GM12878 (cell line): ENCODE measurements around the gene PIK3R5. TPM values are rescaled to one million over a fixed set of nuclear protein-coding genes. Genes with fewer than 3 reads are reported as not detected.
A peak's percentile ranks its signal among the peaks of the same experiment; 100 is the strongest.

Source experiments
- ATF3 ChIP-seq: IDR thresholded peaks from 2 replicates; pipeline ENCODE4 v1.6.1; 2011; ENCODE audit warnings: low read depth, mild to moderate bottlenecking, low read length, moderate library complexity, borderline replicate concordance; ENCODE audit errors: extremely low read depth
- BACH1 ChIP-seq: fragments of 450-650 bp; IDR thresholded peaks from 2 replicates; pipeline ENCODE4 v1.6.1; 2017; ENCODE audit warnings: mild to moderate bottlenecking, borderline replicate concordance
- BHLHE40 ChIP-seq, 2 experiments: fragments of 450-650 bp in 1 of 2; IDR thresholded peaks; 2 replicates each; pipeline ENCODE4 v1.6.1; 2011 to 2017; ENCODE audit warnings: low read depth in 2 of 2, borderline replicate concordance in 1 of 2, improper control_type of control experiment in 1 of 2, low read length in 1 of 2, mild to moderate bottlenecking in 1 of 2
- CBFB ChIP-seq: IDR thresholded peaks from 2 replicates; pipeline ENCODE4 v1.6.1; 2016; ENCODE audit warnings: antibody characterized with exemption, low read depth
- CHD1 ChIP-seq: IDR thresholded peaks from 2 replicates; pipeline ENCODE4 v1.6.1; 2012; ENCODE audit warnings: low read depth, low read length, improper control_type of control experiment
- CREB1 ChIP-seq: IDR thresholded peaks from 2 replicates; pipeline ENCODE4 v1.6.1; 2012; ENCODE audit warnings: low read depth, mild to moderate bottlenecking, inconsistent platforms
- DPF2 ChIP-seq: fragments of 450-650 bp; IDR thresholded peaks from 2 replicates; pipeline ENCODE4 v1.6.1; 2017; ENCODE audit warnings: mild to moderate bottlenecking
- ELK1 ChIP-seq: IDR thresholded peaks from 2 replicates; pipeline ENCODE4 v1.6.1; 2012; ENCODE audit warnings: low read depth, low read length, improper control_type of control experiment
- KLF5 ChIP-seq: fragments of 450-650 bp; IDR thresholded peaks from 2 replicates; pipeline ENCODE4 v1.6.1; 2014; ENCODE audit warnings: mild to moderate bottlenecking; ENCODE audit not compliant: partially characterized antibody
- MAX ChIP-seq: IDR thresholded peaks from 2 replicates; pipeline ENCODE4 v1.6.1; 2012; ENCODE audit warnings: low read depth, low read length, improper control_type of control experiment
- MEF2B ChIP-seq: fragments of 450-650 bp; IDR thresholded peaks from 2 replicates; pipeline ENCODE4 v1.6.1; 2018; ENCODE audit warnings: mild to moderate bottlenecking, moderate library complexity; ENCODE audit not compliant: partially characterized antibody, poor library complexity, severe bottlenecking
- MLLT1 ChIP-seq: fragments of 450-650 bp; IDR thresholded peaks from 2 replicates; pipeline ENCODE4 v1.6.1; 2016; ENCODE audit warnings: mild to moderate bottlenecking
- MXI1 ChIP-seq: fragments of 150-350 bp; IDR thresholded peaks from 2 replicates; pipeline ENCODE4 v1.6.1; 2011; ENCODE audit warnings: low read depth, mild to moderate bottlenecking, inconsistent platforms, low read length, improper control_type of control experiment
- NFXL1 ChIP-seq: fragments of 450-650 bp; IDR thresholded peaks from 2 replicates; pipeline ENCODE4 v1.6.1; 2017; ENCODE audit warnings: antibody characterized with exemption, mild to moderate bottlenecking, borderline replicate concordance
- PML ChIP-seq: IDR thresholded peaks from 2 replicates; pipeline ENCODE4 v1.6.1; 2012; ENCODE audit warnings: low read length, inconsistent platforms
- POLR2A ChIP-seq: IDR thresholded peaks from 2 replicates; pipeline ENCODE4 v1.6.1; 2011; ENCODE audit warnings: low read depth, mild to moderate bottlenecking, low read length
- POLR2AphosphoS2 ChIP-seq: IDR thresholded peaks from 2 replicates; pipeline ENCODE4 v1.6.1; 2011; ENCODE audit warnings: low read depth, mild to moderate bottlenecking, low read length, improper control_type of control experiment, moderate library complexity
- POLR2AphosphoS5 ChIP-seq: IDR thresholded peaks from 2 replicates; pipeline ENCODE4 v1.6.1; 2011; ENCODE audit warnings: mild to moderate bottlenecking, low read length, inconsistent platforms
- POU2F2 ChIP-seq: IDR thresholded peaks from 3 replicates; pipeline ENCODE4 v1.6.1; 2011; ENCODE audit warnings: low read depth, mild to moderate bottlenecking, low read length, borderline replicate concordance
- TAF1 ChIP-seq: IDR thresholded peaks from 2 replicates; pipeline ENCODE4 v1.6.1; 2011; ENCODE audit warnings: mild to moderate bottlenecking, low read depth, low read length, borderline replicate concordance
- WRNIP1 ChIP-seq: IDR thresholded peaks from 2 replicates; pipeline ENCODE4 v1.6.1; 2011; ENCODE audit warnings: low read depth, low read length, improper control_type of control experiment, borderline replicate concordance
- polyA plus RNA-seq, 11 experiments: library from polyadenylated mRNA; depleted of rRNA in 4 of 11; unstranded in 6 of 11; stranded (reverse) in 5 of 11; fragments of >200 nt; fragmentation: Nextera tagmentation in 4 of 11; fragmentation: Illumina TruSeq in 1 of 11; extraction: Ambion mirVana in 4 of 11; extraction: Trizol in 1 of 11; gene quantifications; 1 replicate in 1 of 11; 2 replicates in 10 of 11; pipeline versions ENCODE4 v1.2.1 to v1.2.3, GENCODE V29; 2011 to 2016; ENCODE audit warnings: inconsistent platforms in 2 of 11, missing spikeins in 2 of 11, low read depth in 1 of 11
- total RNA-seq, 4 experiments: library from RNA; depleted of rRNA in 3 of 4; stranded (reverse); fragments of >200 nt in 3 of 4; fragmentation: Illumina TruSeq in 1 of 4; extraction: Trizol in 1 of 4; gene quantifications; 2 replicates each; pipeline versions ENCODE4 v1.2.1 to v1.2.3, GENCODE V29; 2013 to 2021

PIK3R5 gene
- total and polyA plus RNA-seq, 10 of the 15 experiments (the other 5 are each of a cell fraction or from before 2014, with no cell fraction given): 9.5 to 50.8 (median 35.5) TPM

- no peak for TF ChIP-seq ATF3
- TF ChIP-seq MXI1: no peak
- peak; percentile 70; the same call in 2 of the 3 replicates for TF ChIP-seq POU2F2
- TF ChIP-seq POLR2A: peak; percentile 83
- TF ChIP-seq CHD1: 0 out of 2 replicates have a peak, but pooled peaks have one; percentile 36
- peak; percentile 29; the same call in 1 of the 2 replicates for TF ChIP-seq BACH1
- 0 out of 2 replicates have a peak, but pooled peaks have one; percentile 51 for TF ChIP-seq MLLT1
- peak; percentile 56 for TF ChIP-seq CBFB
- TF ChIP-seq TAF1: peak; percentile 81
- no peak for TF ChIP-seq KLF5
- TF ChIP-seq PML: peak; percentile 72; the same call in 1 of the 2 replicates
- no peak for TF ChIP-seq NFXL1
- TF ChIP-seq MEF2B: peak; percentile 26
- peak; percentile 35; the same call in 1 of the 2 replicates for TF ChIP-seq CREB1
- TF ChIP-seq BHLHE40 (IDR thresholded peaks at IDR 0.05; ENCODE audit: borderline replicate concordance in 1 of 2, low read depth in 2 of 2, low read length in 1 of 2): 0 out of 4 replicates have a peak, but pooled peaks of 1 of the 2 experiments have one; percentile 6
- peak; percentile 74 for TF ChIP-seq POLR2AphosphoS2
- peak; percentile 92 for TF ChIP-seq POLR2AphosphoS5
- no peak for TF ChIP-seq ELK1
- TF ChIP-seq WRNIP1: 0 out of 2 replicates have a peak, but pooled peaks have one; percentile 20
- TF ChIP-seq DPF2: peak; percentile 24; the same call in 1 of the 2 replicates
- peak; percentile 40; the same call in 1 of the 2 replicates for TF ChIP-seq MAX
Measured at GRCh38 chr17:8867361-8867981, 98.0 kb downstream of the PIK3R5 start, which contains the start of gene PIK3R6 (continued).
